Endothelial cell of umbilical vein (primary cell): ENCODE results near the gene IL25.
"Not testable (repeated sequence)": the region's sequence is repeated elsewhere in the genome, so short reads cannot be mapped to it uniquely, and the experiment has no call there.

ENCODE experiments used
- EZH2 ChIP-seq: IDR thresholded peaks from 2 replicates; pipeline ENCODE4 v1.6.1; 2012; ENCODE audit warnings: borderline replicate concordance, low read depth, mild to moderate bottlenecking, moderate library complexity, low read length, inconsistent platforms; ENCODE audit not compliant: severe bottlenecking
- FOS ChIP-seq: IDR thresholded peaks from 2 replicates; pipeline ENCODE4 v1.6.1; 2011; ENCODE audit warnings: mild to moderate bottlenecking, low read length, moderate library complexity, borderline replicate concordance; ENCODE audit not compliant: insufficient read depth
- GATA2 ChIP-seq: IDR thresholded peaks from 2 replicates; pipeline ENCODE4 v1.7.0; 2011; ENCODE audit warnings: low read depth, mild to moderate bottlenecking, moderate library complexity, mixed read lengths, low read length; ENCODE audit not compliant: insufficient read length, insufficient read depth
- POLR2A ChIP-seq: IDR thresholded peaks from 2 replicates; pipeline ENCODE4 v1.6.1; 2012; ENCODE audit warnings: low read depth, mild to moderate bottlenecking, control low read depth, low read length
- POLR2AphosphoS5 ChIP-seq: IDR thresholded peaks from 2 replicates; pipeline ENCODE4 v1.6.1; 2012; ENCODE audit warnings: low read depth, mild to moderate bottlenecking, control low read depth, low read length, moderate library complexity; ENCODE audit not compliant: insufficient read depth
- TF ChIP-seq, protein P1 (sequence below), 2 donors: IDR thresholded peaks; 1 replicate in 1 of 2; 2 replicates in 1 of 2; pipeline ENCODE4 v1.5.1; 2011; ENCODE audit warnings: low read length in 2 of 2, mild to moderate bottlenecking in 2 of 2, moderate library complexity in 2 of 2, control low read depth in 1 of 2, inconsistent platforms in 1 of 2, low read depth in 1 of 2; ENCODE audit not compliant: insufficient read depth in 1 of 2; ENCODE audit errors: extremely low read depth in 1 of 2
- TF ChIP-seq, protein P2 (sequence below): IDR thresholded peaks from 2 replicates; pipeline ENCODE4 v1.6.1; 2011; ENCODE audit not compliant: insufficient read depth, insufficient read length

GRCh38 chr14:23325746-23326145 lies 46.9 kb upstream of the IL25 start:
- not testable (repeated sequence) for TF ChIP-seq EZH2, POLR2AphosphoS5, POLR2A, GATA2, FOS
- TF ChIP-seq, protein P1, sequence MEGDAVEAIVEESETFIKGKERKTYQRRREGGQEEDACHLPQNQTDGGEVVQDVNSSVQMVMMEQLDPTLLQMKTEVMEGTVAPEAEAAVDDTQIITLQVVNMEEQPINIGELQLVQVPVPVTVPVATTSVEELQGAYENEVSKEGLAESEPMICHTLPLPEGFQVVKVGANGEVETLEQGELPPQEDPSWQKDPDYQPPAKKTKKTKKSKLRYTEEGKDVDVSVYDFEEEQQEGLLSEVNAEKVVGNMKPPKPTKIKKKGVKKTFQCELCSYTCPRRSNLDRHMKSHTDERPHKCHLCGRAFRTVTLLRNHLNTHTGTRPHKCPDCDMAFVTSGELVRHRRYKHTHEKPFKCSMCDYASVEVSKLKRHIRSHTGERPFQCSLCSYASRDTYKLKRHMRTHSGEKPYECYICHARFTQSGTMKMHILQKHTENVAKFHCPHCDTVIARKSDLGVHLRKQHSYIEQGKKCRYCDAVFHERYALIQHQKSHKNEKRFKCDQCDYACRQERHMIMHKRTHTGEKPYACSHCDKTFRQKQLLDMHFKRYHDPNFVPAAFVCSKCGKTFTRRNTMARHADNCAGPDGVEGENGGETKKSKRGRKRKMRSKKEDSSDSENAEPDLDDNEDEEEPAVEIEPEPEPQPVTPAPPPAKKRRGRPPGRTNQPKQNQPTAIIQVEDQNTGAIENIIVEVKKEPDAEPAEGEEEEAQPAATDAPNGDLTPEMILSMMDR (IDR thresholded peaks at IDR 0.05; ENCODE audit: extremely low read depth in 1 of 2, insufficient read depth in 1 of 2, low read depth in 1 of 2, low read length in 2 of 2) = not testable (repeated sequence)
- TF ChIP-seq, protein P2, sequence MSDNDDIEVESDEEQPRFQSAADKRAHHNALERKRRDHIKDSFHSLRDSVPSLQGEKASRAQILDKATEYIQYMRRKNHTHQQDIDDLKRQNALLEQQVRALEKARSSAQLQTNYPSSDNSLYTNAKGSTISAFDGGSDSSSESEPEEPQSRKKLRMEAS = not testable (repeated sequence)
